Measurements from ENCODE around the gene PRPF38A.

PRPF38A gene

GRCh38 chr1:52420713-52421112 lies 16.3 kb downstream of the PRPF38A start:
- no peak for TF ChIP-seq CTCF (IDR thresholded peaks at IDR 0.05; ENCODE audit: low read depth, low read length)
- H3K4me3 ChIP-seq (replicated peaks in 1 of 2; ENCODE audit: low read depth in 2 of 2, low read length in 2 of 2) = no peak overlapping the region
- no peak for DNase-seq (ENCODE audit: low read depth in 2 of 2)

GRCh38 chr1:52423055-52423454 lies 18.7 kb downstream of the PRPF38A start:
- no peak overlapping the region for H3K4me3 ChIP-seq (replicated peaks in 1 of 2; ENCODE audit: low read depth in 2 of 2, low read length in 2 of 2)
- no peak for DNase-seq (ENCODE audit: low read depth in 2 of 2)
- TF ChIP-seq CTCF (IDR thresholded peaks at IDR 0.05; ENCODE audit: low read depth, low read length) = no peak

DNA sequence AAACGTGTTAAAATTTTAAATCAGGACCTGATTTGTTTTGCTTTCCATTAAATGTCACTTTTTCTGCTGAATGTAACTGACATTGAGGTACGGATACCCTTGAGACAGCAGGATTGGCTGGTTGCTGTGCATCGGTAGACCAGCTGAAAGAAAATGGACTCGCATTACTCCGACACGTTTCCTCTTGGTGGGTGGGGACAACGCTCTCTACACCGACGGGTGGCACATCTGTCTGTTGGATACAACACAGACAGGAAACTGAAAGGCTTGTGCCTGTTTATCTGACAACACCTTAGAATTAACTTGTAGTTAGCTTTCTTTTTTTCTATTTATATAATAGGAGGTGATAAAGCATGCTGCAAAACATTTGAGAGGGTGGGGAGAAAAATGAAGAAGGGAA lies 19.4 kb downstream of the PRPF38A start:
- DNase-seq (ENCODE audit: low read depth in 2 of 2) = no peak
- no peak overlapping the region for H3K4me3 ChIP-seq (replicated peaks in 1 of 2; ENCODE audit: low read depth in 2 of 2, low read length in 2 of 2)
- no peak for TF ChIP-seq CTCF (IDR thresholded peaks at IDR 0.05; ENCODE audit: low read depth, low read length)

- no peak for TF ChIP-seq CTCF (IDR thresholded peaks at IDR 0.05; ENCODE audit: low read depth, low read length)
- no peak overlapping the region for H3K4me3 ChIP-seq (replicated peaks in 1 of 2; ENCODE audit: low read depth in 2 of 2, low read length in 2 of 2)
- peak; percentile 10 to 16 for DNase-seq (ENCODE audit: low read depth in 2 of 2)
Observed at GRCh38 chr1:52424231-52424636, 19.8 kb downstream of the PRPF38A start.

- no peak overlapping the region for H3K4me3 ChIP-seq (replicated peaks in 1 of 2; ENCODE audit: low read depth in 2 of 2, low read length in 2 of 2)
- TF ChIP-seq CTCF (IDR thresholded peaks at IDR 0.05; ENCODE audit: low read depth, low read length) = no peak
- peak in 1 of 2 donors; percentile 5 for DNase-seq (ENCODE audit: low read depth in 2 of 2)
Observed at GRCh38 chr1:52424813-52425212, 20.4 kb downstream of the PRPF38A start.

DNA sequence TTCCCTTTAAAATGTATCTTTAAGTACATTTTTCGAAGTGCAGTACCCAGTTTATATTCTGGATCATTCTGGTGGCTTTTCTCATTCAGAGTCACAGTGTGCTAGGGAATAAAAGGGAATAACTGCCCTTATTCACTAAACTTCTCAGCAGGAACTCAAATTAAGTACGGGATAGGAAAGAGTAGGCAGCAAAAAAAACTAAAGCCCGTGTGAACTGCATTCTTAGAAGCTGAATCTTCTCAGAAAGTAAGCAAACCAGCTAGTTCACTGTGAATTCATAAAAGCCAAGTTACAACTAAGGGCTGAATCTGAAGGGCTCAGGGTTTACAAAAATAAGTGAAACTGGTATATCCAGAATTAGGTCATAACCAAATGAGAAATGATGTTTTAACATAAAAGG lies 22.0 kb downstream of the PRPF38A start:
- TF ChIP-seq CTCF (IDR thresholded peaks at IDR 0.05; ENCODE audit: low read depth, low read length) = no peak
- peak in 1 of 2 donors; percentile 51 for DNase-seq (ENCODE audit: low read depth in 2 of 2)
- H3K4me3 ChIP-seq (replicated peaks in 1 of 2; ENCODE audit: low read depth in 2 of 2, low read length in 2 of 2) = no peak overlapping the region

DNA sequence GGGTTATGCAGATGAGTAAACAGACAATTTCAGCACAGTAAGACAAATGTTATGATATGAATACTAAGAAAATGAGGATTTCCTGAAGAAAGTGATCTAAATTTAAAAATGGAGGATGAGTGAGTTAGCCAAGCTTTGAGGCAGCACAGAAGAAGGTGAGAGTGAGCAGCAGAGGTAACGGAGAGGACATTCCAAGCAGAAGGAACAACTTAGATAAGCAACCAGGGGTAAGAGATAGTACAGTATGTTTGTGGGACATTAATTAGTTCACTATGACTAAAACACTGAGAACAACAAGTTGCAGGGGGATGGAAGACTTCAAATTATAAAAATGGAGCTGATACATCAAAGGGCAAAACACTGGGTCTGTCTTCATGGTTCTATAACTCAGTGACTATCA lies 22.8 kb downstream of the PRPF38A start:
- TF ChIP-seq CTCF (IDR thresholded peaks at IDR 0.05; ENCODE audit: low read depth, low read length) = no peak
- no peak overlapping the region for H3K4me3 ChIP-seq (replicated peaks in 1 of 2; ENCODE audit: low read depth in 2 of 2, low read length in 2 of 2)
- no peak for DNase-seq (ENCODE audit: low read depth in 2 of 2)

All from cardiac fibroblast (primary cell).